Measurements from ENCODE around the gene ADGRV1.

The ADGRV1 gene

GRCh38 chr5:90783460-90784333 lies 225.1 kb downstream of the ADGRV1 start:
- peak; percentile 88 for TF ChIP-seq CTCF (IDR thresholded peaks at IDR 0.05)

- TF ChIP-seq CTCF (IDR thresholded peaks at IDR 0.05): no peak
Observed at GRCh38 chr5:90786756-90787155, 228.2 kb downstream of the ADGRV1 start.

GRCh38 chr5:90792725-90793124 lies 234.1 kb downstream of the ADGRV1 start:
- no peak for TF ChIP-seq CTCF (IDR thresholded peaks at IDR 0.05)

- TF ChIP-seq CTCF (IDR thresholded peaks at IDR 0.05): peak; percentile 31; the same call in 1 of the 2 replicates
Observed at GRCh38 chr5:90793183-90793582, 234.6 kb downstream of the ADGRV1 start.

GRCh38 chr5:90802474-90803317 lies 244.1 kb downstream of the ADGRV1 start:
- peak; percentile 81 for TF ChIP-seq CTCF (IDR thresholded peaks at IDR 0.05)

GRCh38 chr5:90803381-90803780 lies 244.8 kb downstream of the ADGRV1 start:
- TF ChIP-seq CTCF (IDR thresholded peaks at IDR 0.05): no peak; the same call in 1 of the 2 replicates

GRCh38 chr5:90803876-90804275 lies 245.3 kb downstream of the ADGRV1 start:
- no peak for TF ChIP-seq CTCF (IDR thresholded peaks at IDR 0.05)
